A204.1 (cell line): ENCODE measurements around the gene ANKRD42.
"Not testable (repeated sequence)": the region's sequence is repeated elsewhere in the genome, so short reads cannot be mapped to it uniquely, and the experiment has no call there.

Source experiments
- FAIRE-seq: peaks from 2 replicates; lab custom pipeline; 2012; peaks lifted over from hg19 to GRCh38; lab: Jason Lieb, UNC

The ANKRD42 gene

DNA sequence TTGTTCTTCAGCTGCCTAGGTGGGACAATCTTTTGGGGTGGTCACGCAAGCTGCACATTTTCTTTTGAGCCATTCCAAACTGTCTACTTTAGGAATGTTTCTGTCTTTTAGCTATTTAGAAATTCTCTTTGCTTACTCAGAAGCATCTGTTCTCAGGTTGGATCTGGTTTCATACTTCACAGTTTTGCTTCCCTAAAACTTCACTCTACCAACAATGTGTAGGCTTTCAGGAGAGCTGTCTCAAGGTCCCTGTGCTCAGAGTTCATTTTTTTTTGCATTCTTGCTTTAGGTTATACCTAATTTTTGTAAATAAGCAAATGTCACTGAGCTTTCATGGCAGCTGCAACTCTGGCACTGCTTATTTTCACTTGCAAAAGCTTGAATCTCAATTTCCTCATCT, 55.9 kb downstream of the ANKRD42 start:
- no peak for FAIRE-seq

GRCh38 chr11:83249972-83250593, 56.6 kb downstream of the ANKRD42 start:
- FAIRE-seq: peak; percentile 93

GRCh38 chr11:83252266-83252665, 58.8 kb downstream of the ANKRD42 start:
- FAIRE-seq: no peak

GRCh38 chr11:83252941-83253340, 59.4 kb downstream of the ANKRD42 start:
- no peak for FAIRE-seq

DNA sequence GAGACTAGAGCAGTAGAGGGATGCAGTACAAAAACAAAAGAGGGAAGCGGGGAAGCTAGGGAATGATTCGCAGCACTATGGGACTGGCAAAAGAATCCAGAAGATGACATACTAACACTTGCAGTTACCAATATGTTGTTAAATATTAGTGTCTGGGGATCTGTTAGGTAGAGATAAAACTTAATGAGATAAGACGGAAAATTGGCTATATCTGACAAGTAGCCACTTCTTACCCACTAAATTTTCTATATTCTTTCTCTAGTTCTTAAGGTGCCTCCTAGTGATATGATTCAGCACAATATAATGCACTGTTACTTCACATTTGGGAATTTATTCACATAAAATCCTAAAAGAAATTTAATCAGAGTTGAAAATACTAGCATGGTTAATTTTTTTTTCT, 61.9 kb downstream of the ANKRD42 start:
- no peak for FAIRE-seq

- no peak for FAIRE-seq
Measured at GRCh38 chr11:83256602-83257340, 63.3 kb downstream of the ANKRD42 start.

DNA sequence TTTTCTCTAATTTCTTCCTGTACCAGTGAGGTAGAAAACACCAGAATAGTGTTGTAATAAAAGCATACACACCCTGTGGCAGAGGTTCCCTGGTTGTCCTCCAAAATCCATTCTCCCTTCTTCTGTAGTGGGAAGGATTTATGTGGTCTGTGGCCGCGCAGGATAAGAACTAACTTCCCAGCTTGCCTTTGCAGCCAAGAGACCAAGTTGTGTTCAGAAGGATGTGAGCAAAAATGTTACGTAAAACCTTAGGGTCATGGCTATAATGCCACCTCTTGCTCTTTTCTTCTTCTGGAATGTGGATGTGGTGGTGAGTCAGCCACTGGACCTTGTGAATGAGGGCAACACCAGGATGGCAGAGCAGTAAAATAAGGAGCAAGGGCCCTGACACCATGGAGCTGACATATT, 64.3 kb downstream of the ANKRD42 start:
- FAIRE-seq: no peak

- FAIRE-seq: no peak
Measured at GRCh38 chr11:83259559-83259958, 66.0 kb downstream of the ANKRD42 start.

GRCh38 chr11:83265331-83265730, 71.8 kb downstream of the ANKRD42 start:
- no peak for FAIRE-seq

- FAIRE-seq: not testable (repeated sequence)
Measured at GRCh38 chr11:83269080-83269479, 75.6 kb downstream of the ANKRD42 start.

GRCh38 chr11:83271734-83272133, 78.2 kb downstream of the ANKRD42 start:
- FAIRE-seq: not testable (repeated sequence)

DNA sequence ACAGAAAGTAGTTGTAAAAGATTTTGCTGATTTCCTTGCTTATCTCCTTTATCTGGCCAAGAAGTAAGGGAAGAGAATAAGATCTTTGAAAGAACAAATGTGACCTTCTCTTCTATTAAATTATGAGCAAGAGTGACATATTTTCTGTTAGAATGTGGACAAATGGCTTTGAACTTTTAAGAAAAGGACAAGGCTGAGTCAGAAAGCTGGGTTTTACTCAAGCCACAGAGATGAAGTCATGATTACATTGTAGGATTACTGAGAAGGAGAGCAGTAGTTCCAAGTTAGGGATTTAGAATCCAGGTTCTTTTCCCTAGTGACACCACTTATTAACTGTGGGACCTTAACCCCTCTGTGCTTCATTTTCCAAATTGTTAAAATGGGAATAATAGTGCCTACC, 79.1 kb downstream of the ANKRD42 start:
- FAIRE-seq: no peak

GRCh38 chr11:83275888-83276641, 82.6 kb downstream of the ANKRD42 start:
- no peak for FAIRE-seq

GRCh38 chr11:83278351-83278750, 84.8 kb downstream of the ANKRD42 start:
- no peak for FAIRE-seq

DNA sequence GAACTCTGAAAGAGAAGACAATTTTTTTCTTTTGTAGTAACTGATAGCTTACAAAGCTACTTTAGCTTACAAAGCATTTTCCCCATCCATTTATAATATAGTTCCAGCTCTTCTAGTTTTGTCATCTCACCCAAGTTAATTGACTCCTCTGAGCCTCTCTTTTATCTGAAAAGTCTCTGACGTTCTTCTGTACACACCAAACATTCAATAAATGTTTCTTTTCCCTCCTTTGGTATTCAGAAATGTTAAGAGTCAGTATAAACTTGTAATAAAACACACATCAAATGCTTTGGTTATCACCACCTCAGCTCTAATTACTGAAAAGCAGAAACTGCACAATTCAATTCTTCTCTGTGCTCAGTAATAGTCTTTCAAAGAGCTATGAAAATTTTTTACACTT, 86.7 kb downstream of the ANKRD42 start:
- FAIRE-seq: no peak

DNA sequence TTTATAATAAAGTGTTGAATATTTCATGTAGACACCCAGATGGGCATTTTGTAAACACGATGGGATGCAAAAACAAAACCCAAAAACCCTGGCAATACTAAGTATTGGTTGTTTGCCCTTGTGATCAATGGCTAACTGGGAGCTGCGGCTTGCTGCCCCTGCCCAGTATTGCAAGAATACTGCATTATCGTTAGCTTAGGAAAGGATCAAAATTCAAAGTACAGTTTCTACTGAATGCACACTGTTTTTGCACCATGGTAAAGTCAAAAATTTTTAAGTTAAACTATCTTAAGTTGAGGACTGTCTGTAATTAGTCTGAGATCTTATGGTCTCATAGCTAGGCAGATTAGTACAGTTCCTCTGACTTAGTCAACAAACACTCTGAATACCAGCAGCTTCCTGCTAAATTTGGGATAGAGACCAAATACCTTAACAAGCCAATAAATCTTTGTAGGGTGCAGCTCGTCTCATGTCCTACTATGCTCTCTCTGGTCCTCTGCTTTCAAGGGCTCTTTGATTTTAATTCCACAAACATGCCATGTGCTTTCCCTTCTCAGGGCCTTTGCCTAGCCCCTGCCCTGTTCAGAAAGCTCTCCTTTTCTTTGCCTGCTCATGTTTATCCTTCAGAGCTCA, 88.7 kb downstream of the ANKRD42 start:
- FAIRE-seq: no peak

DNA sequence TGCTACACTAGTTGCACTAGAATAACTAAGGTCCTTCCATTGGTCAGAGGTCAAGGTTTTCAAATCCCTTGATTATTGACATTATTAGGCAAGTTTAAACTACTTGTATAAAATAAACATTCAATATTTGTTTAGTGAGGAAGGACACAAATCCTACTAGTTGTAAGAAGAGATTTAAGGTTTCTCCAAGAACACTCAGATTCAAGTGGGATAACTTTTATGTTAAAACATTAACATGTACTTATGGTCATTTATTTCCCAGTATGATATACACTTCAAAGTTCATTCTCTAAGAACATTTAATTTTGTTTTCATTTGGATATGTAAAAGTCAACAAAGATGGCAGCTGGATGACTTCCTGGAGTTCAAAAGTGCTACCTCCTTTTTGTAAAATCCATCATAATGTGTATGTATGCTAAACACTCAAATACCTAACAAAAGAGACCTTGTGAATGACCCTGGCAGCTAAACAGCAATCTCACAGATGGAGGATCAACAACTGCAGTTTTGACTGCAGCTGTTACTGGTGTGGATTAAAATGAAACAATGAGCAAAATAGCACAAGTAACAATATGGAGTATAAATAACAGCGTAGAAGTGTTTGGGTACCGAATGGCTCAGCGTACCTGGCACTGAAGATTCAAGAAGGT, 91.1 kb downstream of the ANKRD42 start:
- no peak for FAIRE-seq

DNA sequence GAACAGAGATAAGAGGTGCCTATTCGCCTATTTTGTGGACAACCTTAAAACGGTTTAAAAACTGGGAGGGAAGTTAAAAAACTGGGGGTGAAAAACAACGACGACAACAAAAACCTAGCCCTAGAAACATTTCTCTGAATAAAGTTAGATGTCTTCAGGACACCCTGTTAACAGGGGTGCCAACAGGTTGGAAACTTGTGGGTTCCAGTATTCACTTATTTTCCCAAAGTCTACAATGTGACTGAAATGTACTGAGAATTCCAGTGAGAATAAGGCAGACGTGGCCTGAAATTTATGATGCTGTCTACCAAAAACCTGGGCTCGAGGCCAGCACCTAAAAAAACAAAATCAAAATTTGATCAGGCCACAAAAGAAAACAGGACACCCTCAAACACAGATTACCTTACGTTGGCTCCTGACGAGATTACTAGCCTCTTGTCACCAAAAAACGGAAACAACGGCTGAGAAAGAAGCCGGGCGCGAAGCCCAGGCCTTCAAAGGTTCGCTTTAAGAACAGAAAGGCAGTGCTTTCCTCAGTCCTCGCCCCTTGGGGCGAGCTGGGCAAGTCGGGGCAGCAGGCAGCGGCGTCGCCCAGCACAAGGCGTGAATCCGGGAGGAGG, 91.7 kb downstream of the ANKRD42 start:
- FAIRE-seq: no peak

DNA sequence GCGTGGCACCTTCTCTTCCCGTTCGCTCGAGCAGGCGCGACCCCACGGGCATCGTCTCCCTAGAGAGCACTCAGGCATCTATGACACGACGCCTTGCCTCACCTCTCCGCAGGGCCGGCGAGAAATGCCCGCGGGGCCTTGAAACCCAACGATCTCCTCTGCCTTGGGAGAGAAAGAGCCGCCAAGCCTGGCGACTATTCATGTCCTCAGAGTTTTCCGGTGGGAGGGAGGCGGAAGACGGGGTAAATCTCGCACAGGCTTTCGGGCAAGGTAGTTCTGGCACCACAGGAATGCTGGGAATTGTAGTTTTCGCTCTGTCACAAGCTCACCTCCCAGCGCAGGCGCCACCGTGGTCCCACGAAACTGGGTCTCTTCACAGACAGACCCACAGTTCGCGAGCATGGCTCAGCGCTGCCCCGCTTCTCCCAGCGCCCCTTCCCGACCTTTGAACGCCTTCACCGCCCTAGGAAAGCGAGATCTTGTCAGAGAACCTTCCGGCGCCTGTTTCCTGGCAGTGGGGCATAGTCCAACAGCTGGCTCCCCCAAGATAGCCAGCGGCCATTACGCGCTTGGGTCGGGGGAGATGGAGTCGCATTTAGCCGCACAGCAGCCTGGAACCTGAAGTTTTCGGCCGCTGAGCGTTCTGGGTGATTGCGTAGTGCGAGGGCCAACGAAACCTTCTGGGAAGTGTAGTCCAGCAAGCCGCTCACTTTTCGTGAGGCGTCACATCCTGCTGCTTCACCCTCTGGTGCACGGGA, 92.4 kb downstream of the ANKRD42 start, which contains the start of gene CCDC90B:
TSS of gene CCDC90B (minus strand) at position 597 of the 758 bp plus-strand sequence. CDS start at position 202, 395 bp downstream.
- FAIRE-seq: peak; percentile 88

DNA sequence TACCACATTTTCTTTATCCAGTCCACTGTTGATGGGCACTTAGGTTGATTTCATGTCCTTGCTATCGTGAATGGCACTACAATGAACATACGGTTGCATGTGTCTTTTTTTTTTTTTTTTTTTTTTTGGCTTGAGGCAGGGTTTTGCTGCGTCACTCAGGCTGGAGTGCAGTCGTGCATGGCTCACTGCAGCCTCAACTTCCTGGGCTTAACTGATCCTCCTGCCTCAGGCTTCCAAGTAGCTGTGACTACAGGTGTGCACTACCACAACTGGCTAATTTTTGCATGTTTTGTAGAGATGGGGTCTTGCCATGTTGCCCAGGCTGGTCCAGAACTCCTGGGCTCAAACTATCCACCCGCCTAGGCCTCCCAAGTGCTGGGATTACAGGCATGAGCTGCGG, 94.1 kb downstream of the ANKRD42 start:
- no peak for FAIRE-seq
